ENCODE measurements around the gene PTAFR.
"Not testable (repeated sequence)": the region's sequence is repeated elsewhere in the genome, so short reads cannot be mapped to it uniquely, and the experiment has no call there.

Gene PTAFR

GRCh38 chr1:28141685-28142084 is 34.8 kb downstream of the PTAFR start:
- DNase-seq, result no peak

GRCh38 chr1:28139866-28140265 is 36.6 kb downstream of the PTAFR start:
- DNase-seq, result not testable (repeated sequence)

- DNase-seq, result peak; percentile 67
Observed at GRCh38 chr1:28139025-28139712, 37.3 kb downstream of the PTAFR start.

GRCh38 chr1:28136922-28137613 is 39.4 kb downstream of the PTAFR start:
- DNase-seq, result peak; percentile 33

GRCh38 chr1:28136169-28136921 is 40.1 kb downstream of the PTAFR start:
- no peak for DNase-seq

- no peak for DNase-seq
Observed at GRCh38 chr1:28135371-28136168, 40.9 kb downstream of the PTAFR start.

- DNase-seq, result no peak
Observed at GRCh38 chr1:28134651-28135207, 41.8 kb downstream of the PTAFR start.

- no peak for DNase-seq
Observed at GRCh38 chr1:28132171-28133167, 44.0 kb downstream of the PTAFR start.

GRCh38 chr1:28130901-28131300 is 45.6 kb downstream of the PTAFR start:
- no peak for DNase-seq

GRCh38 chr1:28129150-28129549 is 47.3 kb downstream of the PTAFR start:
- peak; percentile 49 for DNase-seq

GRCh38 chr1:28127617-28128257 is 48.8 kb downstream of the PTAFR start:
- no peak for DNase-seq

GRCh38 chr1:28126783-28127490 is 49.6 kb downstream of the PTAFR start:
- DNase-seq, result no peak

- DNase-seq, result no peak
Observed at GRCh38 chr1:28126212-28126611, 50.3 kb downstream of the PTAFR start.

- peak; percentile 89 for DNase-seq
Observed at GRCh38 chr1:28123461-28123961, 53.0 kb downstream of the PTAFR start.

GRCh38 chr1:28122183-28122582 is 54.3 kb downstream of the PTAFR start:
- DNase-seq, result peak; percentile 32

- DNase-seq, result no peak
Observed at GRCh38 chr1:28119556-28119955, 56.9 kb downstream of the PTAFR start.

- DNase-seq, result no peak
Observed at GRCh38 chr1:28118640-28119307, 57.7 kb downstream of the PTAFR start.

- DNase-seq, result no peak
Observed at GRCh38 chr1:28115267-28115666, 61.2 kb downstream of the PTAFR start.

- DNase-seq, result no peak
Observed at GRCh38 chr1:28114844-28115243, 61.6 kb downstream of the PTAFR start.

GRCh38 chr1:28113242-28113572 is 63.3 kb downstream of the PTAFR start:
- no peak for DNase-seq

All from HCEC 1CT (cell line).